NB4 (cell line): ENCODE results near the gene C11orf71.
A peak's percentile ranks its signal among the peaks of the same experiment; 100 is the strongest.

Experiments used
- DNase-seq: peaks from one replicate; pipeline ENCODE4 v3.0.0; 2010; ENCODE audit warnings: low read depth
- H3K4me3 ChIP-seq: one replicate; pipeline ENCODE4 v1.5.1; 2011; ENCODE audit warnings: mild to moderate bottlenecking, low read depth, low read length, moderate library complexity
- CTCF ChIP-seq: IDR thresholded peaks from one replicate; pipeline ENCODE4 v1.5.1; 2012; ENCODE audit warnings: low read depth, low read length
- MAX ChIP-seq: IDR thresholded peaks from 2 replicates; pipeline ENCODE4 v1.6.1; 2011; ENCODE audit warnings: low read depth, low read length
- MYC ChIP-seq: IDR thresholded peaks from 2 replicates; pipeline ENCODE4 v1.6.1; 2011; ENCODE audit warnings: low read depth, low read length
- POLR2A ChIP-seq: IDR thresholded peaks from 2 replicates; pipeline ENCODE4 v1.6.1; 2011; ENCODE audit warnings: mild to moderate bottlenecking; ENCODE audit not compliant: insufficient read length; ENCODE audit errors: extremely low read depth

Gene C11orf71

DNA sequence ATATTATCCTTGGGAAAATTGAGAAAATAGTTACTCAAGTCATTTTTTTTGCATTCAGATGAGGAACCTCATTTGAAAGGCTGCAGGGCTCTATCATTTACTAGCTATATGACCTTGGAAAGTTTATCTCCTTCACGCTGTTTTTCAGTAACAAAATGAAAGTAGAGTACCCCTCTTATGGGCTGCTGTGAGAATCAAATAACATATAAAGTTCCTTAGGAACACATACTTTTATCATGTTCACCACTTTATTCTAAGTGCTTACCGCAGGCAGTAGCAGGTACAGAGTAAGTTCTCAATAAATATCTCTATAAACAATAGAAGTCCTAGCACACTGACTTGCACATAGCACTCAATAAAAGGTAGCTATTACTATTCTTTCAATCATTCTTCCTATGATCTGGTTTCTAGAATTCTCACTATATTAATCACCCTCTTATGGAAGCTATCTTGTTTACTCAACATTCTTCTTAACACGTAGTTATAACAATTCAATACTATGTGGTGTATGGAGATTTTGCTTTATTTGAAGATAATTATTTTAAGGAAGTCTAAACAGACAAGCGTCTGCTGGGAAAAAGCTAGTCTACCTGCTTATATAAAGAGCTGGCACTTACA, 1.9 kb downstream of the C11orf71 start:
- peak overlapping the region; percentile 83 for H3K4me3 ChIP-seq
- no peak for TF ChIP-seq MAX
- no peak for TF ChIP-seq POLR2A
- no peak for TF ChIP-seq MYC
- no peak for TF ChIP-seq CTCF
- no peak for DNase-seq

- no peak for DNase-seq
- no peak overlapping the region for H3K4me3 ChIP-seq
- TF ChIP-seq CTCF = no peak
- TF ChIP-seq POLR2A = no peak
- no peak for TF ChIP-seq MYC
- TF ChIP-seq MAX = no peak
Measured at GRCh38 chr11:114397349-114397982, 2.8 kb downstream of the C11orf71 start.

- H3K4me3 ChIP-seq = no peak overlapping the region
- TF ChIP-seq POLR2A (no peak), CTCF (no peak), MYC (no peak), MAX (no peak)
- DNase-seq = peak; percentile 44
Measured at GRCh38 chr11:114396916-114397315, 3.4 kb downstream of the C11orf71 start.

GRCh38 chr11:114395736-114396135, 4.6 kb downstream of the C11orf71 start:
- no peak for DNase-seq
- no peak overlapping the region for H3K4me3 ChIP-seq
- no peak for TF ChIP-seq MYC
- peak; percentile 17 for TF ChIP-seq CTCF
- no peak for TF ChIP-seq POLR2A
- TF ChIP-seq MAX = no peak

DNA sequence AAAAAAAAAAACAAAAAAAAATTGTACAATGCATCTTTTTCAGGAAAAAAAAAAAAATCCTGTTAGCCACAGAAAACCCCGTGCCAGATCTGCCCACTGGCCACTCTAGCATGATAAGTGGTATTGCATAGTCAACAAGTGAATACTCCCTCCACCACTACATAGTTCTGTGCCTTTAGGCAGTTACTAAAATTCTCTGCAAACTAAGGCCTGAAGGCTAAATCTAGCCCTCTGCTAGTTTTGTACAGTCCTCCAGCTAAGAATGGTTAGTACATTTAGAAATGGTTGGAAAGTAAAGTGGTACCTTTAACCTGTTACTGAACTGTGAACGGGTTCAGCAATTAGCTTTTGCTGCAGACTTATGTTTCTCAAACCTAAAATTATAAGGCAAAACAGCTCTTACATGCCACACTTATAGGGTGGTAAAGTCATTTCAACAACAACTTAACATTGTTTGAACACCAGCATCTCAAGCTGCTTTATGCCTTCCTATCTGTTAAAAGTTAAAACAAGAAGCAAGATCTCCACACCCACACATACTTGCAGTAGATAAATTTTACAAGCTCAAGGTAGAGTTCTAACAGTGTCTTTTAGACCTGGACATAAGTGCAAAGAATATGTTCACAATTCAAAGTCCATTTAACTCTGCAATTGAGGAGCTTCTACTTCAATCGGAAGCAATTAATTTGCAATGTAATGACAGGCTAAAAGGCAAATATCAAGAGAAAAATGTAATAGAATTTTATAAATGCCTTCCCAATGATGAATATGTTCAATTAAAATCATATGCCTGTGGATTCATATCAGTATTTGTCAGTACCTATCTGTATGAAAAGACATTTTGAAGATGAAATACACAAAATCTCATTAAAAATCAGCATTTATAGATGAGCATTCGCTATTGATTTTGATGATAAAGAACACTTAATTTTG, 7.3 kb downstream of the C11orf71 start:
- no peak for DNase-seq
- H3K4me3 ChIP-seq = no peak overlapping the region
- TF ChIP-seq MYC = no peak
- TF ChIP-seq POLR2A = no peak
- no peak for TF ChIP-seq CTCF
- no peak for TF ChIP-seq MAX
